Common myeloid progenitor, CD34-positive (primary cell): ENCODE data around the gene DUSP22.

Experiments used
- CTCF ChIA-PET: fragments of 350-600 bp; sonication (Branson Sonifier 250); formaldehyde crosslinking; loops from one replicate; lab custom pipeline; 2021; ENCODE audit warnings: antibody characterized with exemption; lab: Charles Lee
- POLR2A ChIA-PET: fragments of 350-600 bp; sonication (Branson Sonifier 250); formaldehyde crosslinking; loops from one replicate; lab custom pipeline; 2021; ENCODE audit warnings: antibody characterized with exemption; lab: Charles Lee
- DNase-seq, 3 donors: peaks; one replicate each; pipeline versions ENCODE4 v3.0.0 to v3.0.0-alpha.2; 2013
- H3K27ac ChIP-seq, 2 experiments: 1 replicate in 1 of 2; 2 replicates in 1 of 2; pipeline ENCODE4 v1.7.0; 2013; ENCODE audit warnings: inconsistent platforms in 2 of 2, low read length in 2 of 2, mild to moderate bottlenecking in 2 of 2, low read depth in 1 of 2, moderate library complexity in 1 of 2; ENCODE audit not compliant: severe bottlenecking in 2 of 2, insufficient read depth in 1 of 2, poor library complexity in 1 of 2
- H3K27me3 ChIP-seq, 5 experiments: replicated peaks in 2 of 5; 1 replicate in 3 of 5; 2 replicates in 2 of 5; pipeline versions ENCODE4 v1.6.1 to v1.7.0; 2013; ENCODE audit warnings: low read length in 4 of 5, mild to moderate bottlenecking in 2 of 5, moderate library complexity in 2 of 5, inconsistent platforms in 1 of 5; ENCODE audit not compliant: insufficient read depth in 5 of 5, control insufficient read depth in 4 of 5
- H3K36me3 ChIP-seq, 4 experiments: 1 replicate in 2 of 4; 2 replicates in 2 of 4; pipeline versions ENCODE4 v1.6.1 to v1.7.0; 2013; ENCODE audit warnings: low read length in 3 of 4, control low read depth in 1 of 4, mild to moderate bottlenecking in 1 of 4; ENCODE audit not compliant: control insufficient read depth in 4 of 4, insufficient read depth in 4 of 4
- H3K4me1 ChIP-seq, 4 experiments: 1 replicate in 3 of 4; 2 replicates in 1 of 4; pipeline versions ENCODE4 v1.6.1 to v1.7.1; 2013; ENCODE audit warnings: low read length in 3 of 4, mild to moderate bottlenecking in 3 of 4, control low read depth in 1 of 4, inconsistent platforms in 1 of 4, moderate library complexity in 1 of 4; ENCODE audit not compliant: control insufficient read depth in 4 of 4, insufficient read depth in 4 of 4; ENCODE audit errors: control extremely low read depth in 1 of 4
- H3K4me3 ChIP-seq, 7 experiments: 1 replicate in 4 of 7; 2 replicates in 3 of 7; pipeline versions ENCODE4 v1.5.1 to v1.7.0; 2013; ENCODE audit warnings: mild to moderate bottlenecking in 7 of 7, low read length in 6 of 7, moderate library complexity in 6 of 7, inconsistent platforms in 2 of 7, low read depth in 2 of 7, control low read depth in 1 of 7; ENCODE audit not compliant: insufficient read depth in 4 of 7, control insufficient read depth in 1 of 7; ENCODE audit errors: extremely low read depth in 1 of 7
- H3K9me3 ChIP-seq, 5 experiments: 1 replicate in 4 of 5; 2 replicates in 1 of 5; pipeline versions ENCODE4 v1.6.1 to v1.7.1; 2013; ENCODE audit warnings: low read length in 4 of 5, mild to moderate bottlenecking in 2 of 5, inconsistent platforms in 1 of 5, low read depth in 1 of 5, moderate library complexity in 1 of 5; ENCODE audit not compliant: control insufficient read depth in 4 of 5, insufficient read depth in 2 of 5; ENCODE audit errors: control extremely low read depth in 1 of 5
- WGBS: methylation state at CpG from one replicate; pipeline ENCODE4 v1.1.5; 2013; ENCODE audit not compliant: insufficient coverage; 5-methylcytosine and 5-hydroxymethylcytosine counted together

DUSP22 gene

GRCh38 chr6:344816-345340 is 52.6 kb downstream of the DUSP22 start:
- POLR2A ChIA-PET = interaction anchor here (0.5 kb wide), 1 partner anchor 30 kb away, joined by 3 read pairs; no protein-coding TSS in a partner anchor
- WGBS = 85% methylated on average over 8 of the region's 8 CpGs
- H3K9me3 ChIP-seq = peaks cover 0 to 7% (median 0%) of the 10 kb centered on the region in 5 experiments
- peaks cover 0 to 26% (median 17%) of the 10 kb centered on the region in 4 experiments for H3K36me3 ChIP-seq
- no peak overlapping the region for H3K4me3 ChIP-seq
- no peak overlapping the region for H3K27ac ChIP-seq
- no peaks in the 10 kb centered on the region for H3K27me3 ChIP-seq
- DNase-seq = no peak
- CTCF ChIA-PET = interaction anchor here (0.8 kb wide), 1 partner anchor 115 kb away, joined by 3 read pairs; no protein-coding TSS in a partner anchor
- peaks cover 3 to 18% (median 10%) of the 10 kb centered on the region in 4 experiments for H3K4me1 ChIP-seq

GRCh38 chr6:345747-346385 is 53.6 kb downstream of the DUSP22 start:
- Histone ChIP-seq H3K27me3 (no peaks in the 10 kb centered on the region), H3K36me3 (peaks cover 0 to 23% (median 17%) of the 10 kb centered on the region in 4 experiments), H3K4me1 (peaks cover 0 to 8% (median 1%) of the 10 kb centered on the region in 4 experiments), H3K4me3 (no peak overlapping the region), H3K9me3 (peaks cover 0 to 7% (median 0%) of the 10 kb centered on the region in 5 experiments), H3K27ac (no peak overlapping the region)
- CTCF ChIA-PET = interaction anchor here (0.8 kb wide), 1 partner anchor 116 kb away, joined by 3 read pairs; no protein-coding TSS in a partner anchor
- DNase-seq = no peak
- WGBS = 94% methylated on average over 17 of the region's 17 CpGs
- POLR2A ChIA-PET = no interaction called here

DNA sequence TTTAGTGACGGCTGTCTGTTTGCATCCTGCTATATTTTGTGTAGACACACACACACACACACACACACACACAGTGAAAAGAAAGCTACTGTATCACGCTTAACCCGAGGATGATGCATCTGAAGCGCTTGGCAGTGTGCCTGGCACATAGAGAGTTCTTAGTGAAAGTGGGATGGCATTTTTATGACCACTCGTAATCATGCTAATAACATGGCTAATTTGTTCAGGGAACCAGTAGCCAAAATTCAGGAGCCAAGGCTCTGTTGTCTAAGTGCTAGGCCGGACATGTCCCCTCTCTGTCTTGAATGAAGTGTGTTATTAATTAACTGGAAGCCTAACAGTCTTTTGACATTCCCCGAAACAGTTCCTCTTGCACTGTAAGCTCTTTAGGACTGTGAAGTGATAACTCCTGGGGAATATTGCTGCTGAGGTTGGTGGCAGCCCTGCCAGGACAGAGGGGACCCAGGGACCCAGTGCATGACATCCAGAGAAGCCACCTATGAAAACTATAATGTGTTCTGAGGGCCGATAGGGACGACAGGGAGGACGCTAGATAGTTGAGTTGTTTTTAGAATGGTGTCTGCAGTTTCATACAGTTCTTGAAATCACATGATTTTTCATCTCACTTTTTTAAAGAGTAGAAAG is 54.2 kb downstream of the DUSP22 start:
- Histone ChIP-seq H3K27me3 (no peaks in the 10 kb centered on the region), H3K4me1 (peaks cover 0 to 1% (median 0%) of the 10 kb centered on the region in 4 experiments), H3K36me3 (peaks cover 0 to 23% (median 17%) of the 10 kb centered on the region in 4 experiments), H3K9me3 (peaks cover 0 to 7% (median 0%) of the 10 kb centered on the region in 5 experiments), H3K4me3 (no peak overlapping the region), H3K27ac (no peak overlapping the region)
- ChIA-PET POLR2A (no interaction called here), CTCF (no interaction called here)
- 88% methylated on average over 6 of the region's 10 CpGs for WGBS
- no peak for DNase-seq

- CTCF ChIA-PET = no interaction called here
- H3K27ac ChIP-seq = no peak overlapping the region
- H3K27me3 ChIP-seq = no peaks in the 10 kb centered on the region
- 95% methylated on average over 4 of the region's 4 CpGs for WGBS
- peaks cover 0 to 23% (median 17%) of the 10 kb centered on the region in 4 experiments for H3K36me3 ChIP-seq
- H3K4me3 ChIP-seq = no peak overlapping the region
- H3K9me3 ChIP-seq = peaks cover 0 to 5% (median 0%) of the 10 kb centered on the region in 5 experiments
- DNase-seq = no peak
- POLR2A ChIA-PET = no interaction called here
- H3K4me1 ChIP-seq = no peaks in the 10 kb centered on the region
These were observed 54.9 kb downstream of the DUSP22 start for GRCh38 chr6:347232-347631.

DNA sequence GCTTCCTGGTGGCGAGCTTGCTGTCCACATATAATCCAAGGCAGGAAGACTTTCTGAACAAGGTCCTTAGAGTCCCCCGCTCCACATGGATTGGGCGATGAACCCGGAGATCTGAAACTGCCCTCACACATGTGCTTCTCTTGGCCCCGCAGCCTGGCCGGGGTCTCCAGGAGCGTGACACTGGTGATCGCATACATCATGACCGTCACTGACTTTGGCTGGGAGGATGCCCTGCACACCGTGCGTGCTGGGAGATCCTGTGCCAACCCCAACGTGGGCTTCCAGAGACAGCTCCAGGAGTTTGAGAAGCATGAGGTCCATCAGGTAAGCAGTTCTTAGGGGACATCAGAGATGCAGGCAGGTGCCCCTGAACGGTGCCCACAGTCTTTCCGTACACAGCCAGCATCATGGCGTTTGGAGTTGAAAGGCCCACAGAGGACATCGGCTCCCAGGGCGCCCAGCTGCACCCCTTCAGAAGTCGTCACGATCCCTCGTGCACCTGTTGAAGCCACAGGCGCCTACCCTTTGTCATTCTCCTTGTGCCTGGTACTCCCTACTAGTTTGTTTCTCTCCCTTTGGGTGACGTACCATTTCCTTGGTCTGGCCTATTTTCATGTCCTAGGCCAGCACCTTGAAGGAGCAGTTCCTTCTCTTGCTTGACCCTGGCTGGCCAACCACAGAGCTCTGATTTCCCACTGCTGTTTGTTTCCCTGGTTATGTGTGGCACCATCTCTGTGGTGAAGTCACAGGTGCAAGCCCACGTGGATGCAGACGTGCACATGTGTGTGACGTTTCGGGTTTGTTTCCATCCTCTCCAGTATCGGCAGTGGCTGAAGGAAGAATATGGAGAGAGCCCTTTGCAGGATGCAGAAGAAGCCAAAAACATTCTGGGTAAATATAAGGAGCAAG is 55.9 kb downstream of the DUSP22 start:
- ChIA-PET CTCF (no interaction called here), POLR2A (no interaction called here)
- Histone ChIP-seq H3K9me3 (peaks cover 0 to 5% (median 0%) of the 10 kb centered on the region in 5 experiments), H3K27me3 (no peaks in the 10 kb centered on the region), H3K27ac (no peak overlapping the region), H3K4me1 (no peaks in the 10 kb centered on the region), H3K36me3 (peaks cover 0 to 23% (median 17%) of the 10 kb centered on the region in 4 experiments), H3K4me3 (no peak overlapping the region)
- DNase-seq = no peak
- WGBS = 97% methylated on average over 27 of the region's 27 CpGs

DNA sequence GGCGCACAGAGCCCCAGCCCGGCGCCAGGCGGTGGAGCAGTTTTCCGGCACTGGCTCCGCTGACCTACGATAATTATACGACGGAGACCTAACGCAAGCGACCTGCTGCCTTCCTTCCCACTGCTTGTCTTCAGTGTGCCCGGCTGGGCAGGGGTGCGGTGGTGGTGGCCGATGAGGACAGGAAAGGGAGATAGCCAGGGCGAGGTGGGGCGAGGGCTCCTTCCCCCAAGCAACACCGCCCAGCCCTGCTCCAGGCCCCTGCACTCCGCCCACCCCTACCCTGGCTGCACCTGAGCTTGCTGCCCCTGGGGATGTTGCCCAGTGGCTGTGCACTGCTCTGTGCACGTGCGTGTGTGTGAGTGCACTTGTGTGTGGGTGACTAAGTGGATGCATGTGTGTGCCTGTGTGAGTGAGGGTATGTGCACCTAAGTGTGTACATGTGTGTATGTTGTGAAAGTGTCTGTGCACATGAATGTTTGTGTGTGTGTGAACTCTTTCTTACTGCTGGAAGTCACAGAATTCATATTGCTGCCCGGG is 56.6 kb downstream of the DUSP22 start:
- ChIA-PET POLR2A (no interaction called here), CTCF (no interaction called here)
- no peak for DNase-seq
- no peaks in the 10 kb centered on the region for H3K27me3 ChIP-seq
- H3K9me3 ChIP-seq = peaks cover 0 to 2% (median 0%) of the 10 kb centered on the region in 5 experiments
- H3K36me3 ChIP-seq = peaks cover 0 to 23% (median 17%) of the 10 kb centered on the region in 4 experiments
- 88% methylated on average over 18 of the region's 21 CpGs for whole genome bisulfite sequencing
- H3K4me3 ChIP-seq = no peak overlapping the region
- no peaks in the 10 kb centered on the region for H3K4me1 ChIP-seq
- no peak overlapping the region for H3K27ac ChIP-seq
